WTC11 (cell line): Measurements from ENCODE around the gene ZP3.
"Not testable (repeated sequence)": the region's sequence is repeated elsewhere in the genome, so short reads cannot be mapped to it uniquely, and the experiment has no call there.

Experiments used
- SMAD4 ChIP-seq: sonication (generic); formaldehyde crosslinking; IDR thresholded peaks from 2 replicates; pipeline ENCODE4 v1.8.0; 2022; ENCODE audit warnings: mild to moderate bottlenecking, missing genetic modification reagents
- TF ChIP-seq, protein P1 (sequence below): fragments of 200-600 bp; IDR thresholded peaks from 2 replicates; pipeline ENCODE4 v1.8.0; 2022; ENCODE audit warnings: antibody characterized with exemption

DNA sequence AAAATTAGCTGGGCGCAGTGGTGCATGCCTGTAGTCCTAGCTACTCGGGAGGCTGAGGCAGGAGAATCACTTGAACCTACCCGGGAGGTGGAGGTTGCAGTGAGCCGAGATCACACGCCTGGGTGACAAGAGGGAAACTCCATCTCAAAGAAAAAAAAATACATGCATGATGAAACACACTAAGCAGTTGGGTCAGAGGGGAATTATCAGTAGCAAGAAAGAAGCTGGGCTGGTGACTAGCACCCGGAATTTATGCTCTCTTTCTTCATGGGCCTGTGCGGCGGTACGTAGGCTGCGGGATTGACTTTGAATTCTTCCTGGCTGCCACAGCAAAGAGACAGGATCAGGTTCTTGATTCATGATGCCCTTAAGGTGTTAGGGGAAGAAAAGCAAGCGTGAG lies 54.9 kb downstream of the ZP3 start:
- not testable (repeated sequence) for TF ChIP-seq SMAD4 (CRISPR knock-in tag)
- TF ChIP-seq, protein P1, sequence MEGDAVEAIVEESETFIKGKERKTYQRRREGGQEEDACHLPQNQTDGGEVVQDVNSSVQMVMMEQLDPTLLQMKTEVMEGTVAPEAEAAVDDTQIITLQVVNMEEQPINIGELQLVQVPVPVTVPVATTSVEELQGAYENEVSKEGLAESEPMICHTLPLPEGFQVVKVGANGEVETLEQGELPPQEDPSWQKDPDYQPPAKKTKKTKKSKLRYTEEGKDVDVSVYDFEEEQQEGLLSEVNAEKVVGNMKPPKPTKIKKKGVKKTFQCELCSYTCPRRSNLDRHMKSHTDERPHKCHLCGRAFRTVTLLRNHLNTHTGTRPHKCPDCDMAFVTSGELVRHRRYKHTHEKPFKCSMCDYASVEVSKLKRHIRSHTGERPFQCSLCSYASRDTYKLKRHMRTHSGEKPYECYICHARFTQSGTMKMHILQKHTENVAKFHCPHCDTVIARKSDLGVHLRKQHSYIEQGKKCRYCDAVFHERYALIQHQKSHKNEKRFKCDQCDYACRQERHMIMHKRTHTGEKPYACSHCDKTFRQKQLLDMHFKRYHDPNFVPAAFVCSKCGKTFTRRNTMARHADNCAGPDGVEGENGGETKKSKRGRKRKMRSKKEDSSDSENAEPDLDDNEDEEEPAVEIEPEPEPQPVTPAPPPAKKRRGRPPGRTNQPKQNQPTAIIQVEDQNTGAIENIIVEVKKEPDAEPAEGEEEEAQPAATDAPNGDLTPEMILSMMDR: not testable (repeated sequence)
